SU-DHL-6 (cell line): ENCODE measurements around the gene GRHL3.

Experiments used
- EZH2phosphoT487 ChIP-seq: fragments of 200-600 bp; sonication (generic), shearing (Covaris generic); conservative IDR thresholded peaks from 2 replicates; pipeline ENCODE4 v1.6.1; 2018; ENCODE audit warnings: mild to moderate bottlenecking, antibody characterized with exemption, low read length, moderate library complexity, mixed read lengths
- TF ChIP-seq, protein P1 (sequence below): fragments of 200-600 bp; sonication (generic); IDR thresholded peaks from one replicate; pipeline ENCODE4 v1.5.1; 2017; ENCODE audit warnings: antibody characterized with exemption, mild to moderate bottlenecking, low read length, moderate library complexity; ENCODE audit not compliant: insufficient read depth, poor library complexity, severe bottlenecking

DNA sequence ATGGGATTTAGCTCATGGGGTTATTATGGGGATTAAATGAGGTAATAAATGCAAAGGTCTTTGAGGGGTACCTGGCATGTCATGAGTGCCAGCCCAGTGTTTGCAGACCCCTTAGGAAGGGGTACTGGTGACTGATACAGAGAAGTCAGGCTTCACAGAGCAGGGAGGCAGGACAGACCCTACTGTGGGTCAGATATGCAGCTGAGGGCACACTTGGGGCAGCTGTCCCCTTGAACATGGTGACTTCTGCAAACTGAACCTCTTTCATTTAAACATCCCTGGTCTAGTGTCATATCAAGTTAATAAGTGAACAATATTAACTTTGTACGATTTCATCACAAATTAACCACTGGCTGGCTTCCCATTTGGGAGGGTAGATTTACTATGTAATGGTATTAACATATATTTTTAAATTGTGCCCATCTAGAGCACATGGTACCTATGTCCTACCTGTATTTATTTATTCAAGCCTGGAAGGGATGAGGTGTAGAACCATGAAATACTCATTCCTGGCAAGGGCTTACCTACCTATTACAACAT is 68.5 kb downstream of the GRHL3 start:
- no peak for TF ChIP-seq EZH2phosphoT487
- TF ChIP-seq, protein P1, sequence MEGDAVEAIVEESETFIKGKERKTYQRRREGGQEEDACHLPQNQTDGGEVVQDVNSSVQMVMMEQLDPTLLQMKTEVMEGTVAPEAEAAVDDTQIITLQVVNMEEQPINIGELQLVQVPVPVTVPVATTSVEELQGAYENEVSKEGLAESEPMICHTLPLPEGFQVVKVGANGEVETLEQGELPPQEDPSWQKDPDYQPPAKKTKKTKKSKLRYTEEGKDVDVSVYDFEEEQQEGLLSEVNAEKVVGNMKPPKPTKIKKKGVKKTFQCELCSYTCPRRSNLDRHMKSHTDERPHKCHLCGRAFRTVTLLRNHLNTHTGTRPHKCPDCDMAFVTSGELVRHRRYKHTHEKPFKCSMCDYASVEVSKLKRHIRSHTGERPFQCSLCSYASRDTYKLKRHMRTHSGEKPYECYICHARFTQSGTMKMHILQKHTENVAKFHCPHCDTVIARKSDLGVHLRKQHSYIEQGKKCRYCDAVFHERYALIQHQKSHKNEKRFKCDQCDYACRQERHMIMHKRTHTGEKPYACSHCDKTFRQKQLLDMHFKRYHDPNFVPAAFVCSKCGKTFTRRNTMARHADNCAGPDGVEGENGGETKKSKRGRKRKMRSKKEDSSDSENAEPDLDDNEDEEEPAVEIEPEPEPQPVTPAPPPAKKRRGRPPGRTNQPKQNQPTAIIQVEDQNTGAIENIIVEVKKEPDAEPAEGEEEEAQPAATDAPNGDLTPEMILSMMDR, result no peak
